ENCODE data around the gene SQSTM1.

The SQSTM1 gene

DNA sequence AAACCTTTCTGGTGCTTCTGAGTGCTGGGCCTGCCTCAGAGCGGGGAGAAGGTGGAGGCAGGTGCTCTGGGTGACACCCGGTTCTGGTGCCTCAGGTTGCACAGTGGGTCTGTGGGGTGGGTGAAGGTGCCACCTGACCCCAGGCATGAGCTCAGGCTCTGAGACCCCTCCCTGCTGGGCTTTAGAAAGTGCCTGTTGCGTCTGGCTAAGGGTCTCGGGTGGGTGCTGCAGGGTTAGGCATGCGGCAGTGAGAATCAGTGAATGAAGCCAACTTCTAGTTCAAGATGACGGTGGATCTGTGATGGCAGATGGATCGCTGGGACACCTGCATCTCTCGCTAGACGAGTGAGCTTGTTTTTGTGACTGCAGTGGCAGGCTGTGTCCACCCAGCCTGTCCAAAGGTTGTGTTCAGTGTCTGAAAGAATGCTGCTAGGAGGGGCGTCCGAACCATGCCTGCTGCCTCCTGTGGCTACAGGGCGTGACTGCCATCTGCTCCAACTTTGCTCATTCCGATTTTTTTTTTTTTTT is 5.0 kb downstream of the SQSTM1 start:
- no peak for DNase-seq (ENCODE audit: extremely low spot score)
- TF ChIP-seq, protein P1, sequence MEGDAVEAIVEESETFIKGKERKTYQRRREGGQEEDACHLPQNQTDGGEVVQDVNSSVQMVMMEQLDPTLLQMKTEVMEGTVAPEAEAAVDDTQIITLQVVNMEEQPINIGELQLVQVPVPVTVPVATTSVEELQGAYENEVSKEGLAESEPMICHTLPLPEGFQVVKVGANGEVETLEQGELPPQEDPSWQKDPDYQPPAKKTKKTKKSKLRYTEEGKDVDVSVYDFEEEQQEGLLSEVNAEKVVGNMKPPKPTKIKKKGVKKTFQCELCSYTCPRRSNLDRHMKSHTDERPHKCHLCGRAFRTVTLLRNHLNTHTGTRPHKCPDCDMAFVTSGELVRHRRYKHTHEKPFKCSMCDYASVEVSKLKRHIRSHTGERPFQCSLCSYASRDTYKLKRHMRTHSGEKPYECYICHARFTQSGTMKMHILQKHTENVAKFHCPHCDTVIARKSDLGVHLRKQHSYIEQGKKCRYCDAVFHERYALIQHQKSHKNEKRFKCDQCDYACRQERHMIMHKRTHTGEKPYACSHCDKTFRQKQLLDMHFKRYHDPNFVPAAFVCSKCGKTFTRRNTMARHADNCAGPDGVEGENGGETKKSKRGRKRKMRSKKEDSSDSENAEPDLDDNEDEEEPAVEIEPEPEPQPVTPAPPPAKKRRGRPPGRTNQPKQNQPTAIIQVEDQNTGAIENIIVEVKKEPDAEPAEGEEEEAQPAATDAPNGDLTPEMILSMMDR (IDR thresholded peaks at IDR 0.05; ENCODE audit: control extremely low read depth, extremely low read depth, low read depth, missing control alignments), result no peak
- ChIA-PET POLR2A (no interaction called here), CTCF (interaction anchor here (1.4 to 2.2 kb wide), 2 partner anchors 11 to 24 kb away, joined by 3 to 7 read pairs; no protein-coding TSS in a partner anchor)

DNA sequence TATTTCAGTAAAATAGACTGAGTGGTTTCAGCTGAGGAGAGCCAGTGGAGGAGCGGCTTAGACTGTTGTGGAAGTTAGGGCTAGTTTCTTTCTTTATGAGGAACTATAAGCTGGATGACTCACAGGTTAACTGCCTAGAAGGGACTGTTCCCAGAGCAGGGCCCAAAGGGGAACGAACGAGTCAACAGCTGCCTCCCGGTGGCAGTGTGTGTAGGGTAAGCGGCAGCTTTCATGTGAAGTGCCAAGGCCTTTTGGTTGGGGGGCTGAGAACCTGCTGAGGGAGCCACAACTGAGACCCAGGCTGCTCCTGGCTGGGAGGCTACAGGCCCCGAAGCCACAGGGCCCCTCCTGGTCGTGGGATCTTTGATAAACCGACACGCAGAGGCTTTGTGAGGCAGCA is 7.0 kb downstream of the SQSTM1 start:
- TF ChIP-seq, protein P1 (IDR thresholded peaks at IDR 0.05; ENCODE audit: control extremely low read depth, extremely low read depth, low read depth, missing control alignments), result no peak
- CTCF ChIA-PET, result interaction anchor here (1.2 to 1.4 kb wide), 2 partner anchors 26 to 66 kb away, joined by 3 to 5 read pairs; no protein-coding TSS in a partner anchor
- POLR2A ChIA-PET, result interaction anchor here (0.6 to 0.8 kb wide), 2 partner anchors 16 to 263 kb away, joined by 3 read pairs; no protein-coding TSS in a partner anchor
- no peak for DNase-seq (ENCODE audit: extremely low spot score)

DNA sequence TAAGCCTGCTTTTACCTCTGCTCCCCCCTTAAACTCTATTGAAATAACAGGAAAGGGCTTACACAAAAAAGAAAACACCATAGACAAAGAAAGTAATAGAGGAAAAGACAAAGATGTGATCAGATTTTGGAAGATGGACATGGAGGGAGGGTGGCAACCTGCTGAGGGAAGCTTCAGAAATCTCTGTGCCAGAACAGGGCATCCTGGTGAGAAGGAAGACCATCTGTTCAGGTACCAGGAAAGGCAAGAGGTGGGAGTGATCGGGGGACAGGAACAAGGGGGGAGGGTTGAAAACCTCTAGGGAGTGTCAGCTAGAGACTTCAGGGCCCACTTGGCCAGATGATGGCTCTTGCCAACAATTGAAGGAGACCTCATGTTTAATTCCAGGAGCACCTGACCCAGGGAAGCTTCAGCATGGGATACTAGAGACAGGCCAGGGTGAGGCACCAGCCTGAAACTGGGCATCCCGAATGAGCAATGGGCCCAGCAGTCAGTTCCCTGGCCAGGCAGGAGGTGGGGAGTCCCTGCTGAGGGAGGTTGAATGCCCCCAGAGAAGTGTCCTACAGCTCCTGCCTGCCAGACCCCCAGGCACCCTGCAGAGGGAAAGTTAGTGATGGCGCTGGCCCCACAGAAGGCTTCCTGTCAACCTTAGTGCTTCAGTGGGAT is 8.2 kb downstream of the SQSTM1 start:
- TF ChIP-seq, protein P1 (IDR thresholded peaks at IDR 0.05; ENCODE audit: control extremely low read depth, extremely low read depth, low read depth, missing control alignments), result no peak
- DNase-seq (ENCODE audit: extremely low spot score), result no peak
- POLR2A ChIA-PET, result no interaction called here
- CTCF ChIA-PET, result interaction anchor here (1.0 to 1.2 kb wide), 2 partner anchors 32 to 67 kb away, joined by 3 read pairs; no protein-coding TSS in a partner anchor

DNA sequence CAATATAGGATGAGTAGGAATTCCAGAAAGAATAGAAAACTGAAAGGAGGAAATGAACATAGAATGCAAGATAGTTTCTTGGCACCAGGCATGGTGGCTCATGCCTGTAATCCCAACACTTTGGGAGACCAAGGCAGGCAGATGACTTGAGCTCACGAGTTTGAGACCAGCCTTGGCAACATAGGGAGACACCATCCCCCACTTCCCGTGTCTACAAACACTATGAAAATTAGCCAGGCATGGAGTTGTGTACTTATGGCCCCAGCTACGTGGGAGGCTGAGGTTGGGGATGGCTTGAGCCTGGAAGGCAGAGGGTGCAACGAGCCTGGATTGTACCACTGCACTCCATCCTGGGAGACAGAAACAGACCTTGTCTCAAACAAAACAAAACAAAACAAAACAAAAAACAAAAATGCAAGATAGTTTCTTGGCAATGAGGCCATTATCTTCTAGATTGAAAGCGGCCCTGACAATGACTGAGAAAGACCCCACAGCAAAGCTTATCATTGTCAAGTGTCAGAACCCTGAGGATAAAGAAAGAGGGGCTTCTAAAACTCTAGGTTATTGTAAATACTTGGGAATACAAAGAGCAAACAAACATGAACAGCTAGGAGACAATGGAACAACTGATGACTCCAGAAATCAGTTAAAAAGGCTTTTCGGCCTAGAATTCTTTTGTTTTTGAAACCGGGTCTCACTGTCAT is 9.2 kb downstream of the SQSTM1 start:
- CTCF ChIA-PET, result interaction anchor here (2.4 kb wide), 1 partner anchor 28 kb away, joined by 5 read pairs; no protein-coding TSS in a partner anchor
- no peak for DNase-seq (ENCODE audit: extremely low spot score)
- POLR2A ChIA-PET, result interaction anchor here (1.2 to 3.6 kb wide), 3 partner anchors 8 to 10 kb away, joined by 4 to 13 read pairs (median 5); partner anchors contain the start of gene SQSTM1
- TF ChIP-seq, protein P1 (IDR thresholded peaks at IDR 0.05; ENCODE audit: control extremely low read depth, extremely low read depth, low read depth, missing control alignments), result no peak

DNA sequence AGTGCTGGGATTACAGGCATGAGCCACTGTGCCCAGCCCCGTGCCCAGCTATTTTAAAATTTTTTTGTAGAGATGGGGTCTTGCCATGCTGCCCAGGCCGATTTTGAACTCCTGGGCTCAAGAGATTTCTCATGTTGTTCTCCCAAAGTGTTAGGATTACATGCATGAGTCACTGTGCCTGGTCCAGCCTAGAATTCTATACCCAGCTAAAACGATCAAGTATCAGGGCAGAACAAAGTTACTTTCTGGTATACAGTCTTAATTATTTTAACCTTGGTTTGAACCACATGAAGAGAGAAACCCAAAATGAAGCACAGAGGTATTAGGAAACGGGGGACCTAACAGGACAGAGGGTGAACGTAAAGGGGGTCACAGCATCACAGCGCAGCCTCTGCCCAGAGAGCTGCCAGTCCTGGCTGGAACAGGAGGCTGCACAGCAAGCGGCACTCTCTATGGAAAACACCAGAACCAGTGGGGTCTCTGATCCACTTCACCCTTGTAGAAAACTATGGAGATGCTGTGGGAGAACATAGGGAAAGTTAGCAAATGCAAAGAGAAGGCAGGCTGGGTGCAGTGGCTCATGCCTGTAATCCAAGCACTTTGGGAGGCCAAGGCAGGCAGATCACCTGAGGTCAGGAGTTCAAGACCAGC is 10.2 kb downstream of the SQSTM1 start:
- POLR2A ChIA-PET, result interaction anchor here (1.2 to 3.6 kb wide), 3 partner anchors 9 to 59 kb away, joined by 3 to 13 read pairs (median 5); partner anchors contain the start of gene SQSTM1
- TF ChIP-seq, protein P1 (IDR thresholded peaks at IDR 0.05; ENCODE audit: control extremely low read depth, extremely low read depth, low read depth, missing control alignments), result no peak
- DNase-seq (ENCODE audit: extremely low spot score), result no peak
- CTCF ChIA-PET, result interaction anchor here (2.4 kb wide), 1 partner anchor 29 kb away, joined by 5 read pairs; no protein-coding TSS in a partner anchor
